HG03097 (cell line): ENCODE measurements around the gene TYW1B.
"Not testable (repeated sequence)": the region's sequence is repeated elsewhere in the genome, so short reads cannot be mapped to it uniquely, and the experiment has no call there.

Experiments used
- ATAC-seq: cut with Tn5 transposase; IDR thresholded peaks from one replicate; pipeline ENCODE4 v1.9.1; 2021; ENCODE audit not compliant: unreplicated experiment, low FRiP score

The TYW1B gene

DNA sequence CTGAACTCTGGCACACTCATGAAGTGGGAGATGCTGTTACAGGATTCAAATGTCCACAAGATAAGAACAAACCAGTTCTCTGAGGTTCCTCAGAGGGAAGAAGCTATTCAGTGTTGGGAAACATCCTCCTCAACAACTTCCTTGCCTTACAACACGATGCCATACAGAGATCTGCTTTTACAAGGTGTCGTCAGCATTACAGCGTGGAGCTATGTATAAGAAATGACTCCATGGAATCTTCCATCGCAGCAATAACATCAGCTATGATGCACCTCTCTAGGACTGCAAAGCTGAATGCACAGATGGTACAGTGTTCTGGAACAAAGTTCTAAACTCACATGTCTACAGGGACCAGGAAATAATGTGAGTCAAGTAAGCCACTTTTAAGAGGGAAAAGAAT is 122.3 kb downstream of the TYW1B start:
- not testable (repeated sequence) for ATAC-seq

DNA sequence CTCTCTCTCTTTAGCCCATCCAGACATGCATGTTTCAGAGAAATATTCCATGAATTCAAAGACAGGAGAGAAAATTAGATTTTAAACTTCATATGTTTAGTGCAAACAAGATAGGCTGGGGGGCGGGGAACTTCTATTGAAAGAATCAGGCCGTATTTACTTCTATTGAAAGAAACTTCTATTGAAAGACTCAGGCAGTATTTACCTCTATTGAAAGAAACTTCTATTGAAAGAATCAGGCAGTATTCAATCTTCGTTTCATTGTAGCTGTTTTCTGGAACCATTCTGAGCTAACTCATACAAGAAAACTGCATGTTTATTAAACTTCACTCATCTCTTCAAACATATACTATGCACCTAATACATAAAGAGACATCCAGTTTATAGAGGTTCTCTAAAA is 123.1 kb downstream of the TYW1B start:
- ATAC-seq: no peak

- ATAC-seq: not testable (repeated sequence)
Measured at GRCh38 chr7:72700548-72700947, 127.5 kb downstream of the TYW1B start.

DNA sequence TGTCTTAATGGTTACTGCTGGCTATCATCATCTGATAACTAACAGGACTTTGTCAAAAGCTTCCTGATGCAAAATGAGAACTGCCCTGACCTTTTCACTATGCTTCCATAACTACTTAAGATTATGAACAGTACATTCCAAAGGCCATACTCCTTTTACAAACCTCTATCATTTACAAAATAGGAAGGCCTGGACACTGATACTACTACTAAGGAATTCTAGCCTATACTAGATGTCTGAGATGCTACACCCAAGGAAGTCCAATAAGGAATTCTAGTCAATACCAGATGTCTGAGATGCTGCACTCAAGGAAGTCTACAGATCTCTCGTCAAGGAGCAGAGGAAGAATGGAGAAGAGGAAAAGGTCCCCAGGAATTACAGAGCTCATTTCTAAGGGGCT is 130.9 kb downstream of the TYW1B start:
- not testable (repeated sequence) for ATAC-seq

DNA sequence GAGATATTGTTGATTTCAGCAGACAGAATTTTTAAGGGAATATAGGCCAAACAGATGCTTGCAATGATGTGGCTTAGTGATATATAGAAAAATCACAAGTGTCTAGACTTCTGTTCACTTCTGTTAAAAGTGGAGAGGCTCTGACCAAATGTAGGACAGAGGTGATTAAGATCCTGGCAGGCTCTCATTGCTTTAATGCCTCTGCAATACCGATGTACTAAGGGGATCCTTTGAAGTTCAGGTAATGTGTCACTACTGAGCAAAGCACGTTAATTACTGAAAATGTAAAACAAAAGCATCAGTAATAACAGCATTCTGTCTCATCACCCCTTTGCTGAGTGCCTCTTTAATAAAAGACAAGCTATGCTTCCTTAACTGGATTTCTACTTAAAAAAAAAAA is 131.4 kb downstream of the TYW1B start:
- not testable (repeated sequence) for ATAC-seq

- ATAC-seq: not testable (repeated sequence)
Measured at GRCh38 chr7:72695482-72695881, 132.5 kb downstream of the TYW1B start.

GRCh38 chr7:72691442-72691841 is 136.6 kb downstream of the TYW1B start:
- not testable (repeated sequence) for ATAC-seq

DNA sequence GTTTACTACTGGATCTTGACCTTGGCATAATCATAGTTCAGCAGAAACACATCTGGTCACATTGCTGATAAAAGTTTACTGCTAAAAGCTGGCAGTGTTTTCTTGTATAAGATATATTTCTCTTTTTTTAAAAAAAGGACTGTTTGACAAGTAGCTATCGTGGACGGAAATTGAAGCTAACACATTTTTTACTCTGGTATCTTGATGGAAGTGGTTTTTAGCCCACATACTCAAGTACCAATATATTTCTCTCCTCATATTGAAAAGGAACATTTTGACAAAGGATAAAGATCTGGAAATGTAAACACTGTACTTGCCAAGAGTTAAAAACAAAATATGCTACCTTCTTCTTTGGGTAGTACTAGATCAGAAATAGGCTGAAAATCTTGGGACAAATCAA is 137.8 kb downstream of the TYW1B start:
- ATAC-seq: not testable (repeated sequence)

DNA sequence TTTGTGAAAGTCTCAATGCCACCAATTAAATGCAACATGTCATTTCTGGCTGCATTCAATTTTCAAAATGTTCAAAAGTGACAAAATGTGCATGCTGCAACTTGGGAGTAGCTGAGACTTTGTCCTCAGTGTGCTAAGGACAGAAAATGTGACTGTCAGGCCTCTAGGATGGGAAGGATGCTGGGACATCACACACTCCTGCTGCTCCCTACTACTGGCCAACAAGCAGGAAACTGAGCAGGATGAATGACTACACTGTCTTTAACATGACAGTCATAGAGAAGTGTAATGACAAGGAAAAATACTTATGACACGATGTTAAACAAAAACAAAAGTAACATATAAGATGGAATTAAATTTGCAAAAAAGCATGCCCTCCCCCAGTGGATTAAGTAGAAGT is 138.7 kb downstream of the TYW1B start:
- ATAC-seq: not testable (repeated sequence)

DNA sequence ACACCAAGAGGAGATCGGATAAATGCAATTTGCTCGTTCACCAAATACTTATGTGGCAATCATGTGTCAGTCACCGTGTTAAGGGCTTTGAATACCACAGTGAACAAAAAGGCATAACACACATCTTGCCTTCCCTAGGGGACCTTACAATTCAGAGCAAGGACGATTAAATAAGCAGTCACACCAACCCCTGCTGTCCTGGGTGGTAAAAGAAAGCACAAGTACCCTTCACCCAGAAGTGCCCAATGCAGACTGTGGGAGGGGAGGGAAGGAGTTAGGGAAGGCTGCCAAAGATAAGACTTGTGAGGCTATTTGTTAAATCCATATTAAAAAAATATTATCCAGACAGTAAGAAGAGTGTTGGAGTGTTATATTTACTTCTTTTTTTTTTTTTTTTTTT is 146.8 kb downstream of the TYW1B start:
- not testable (repeated sequence) for ATAC-seq

DNA sequence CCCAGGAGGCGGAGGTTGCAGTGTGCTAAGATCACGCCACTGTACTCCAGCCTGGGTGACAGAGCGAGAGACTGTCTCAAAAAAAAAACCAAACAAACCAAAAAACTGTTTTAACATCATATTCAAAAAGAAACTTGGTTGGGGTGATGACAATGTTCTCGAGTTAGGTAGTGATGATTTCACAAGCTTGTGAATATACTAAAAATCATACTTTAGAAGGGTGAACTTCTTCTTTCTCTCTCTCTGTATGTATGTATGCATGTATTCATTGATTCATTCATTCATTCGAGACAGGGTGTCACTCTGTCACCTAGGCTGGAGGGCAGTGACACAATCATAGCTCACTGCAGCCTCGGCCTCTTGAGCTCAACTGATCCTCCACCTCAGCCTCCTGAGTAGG is 151.1 kb downstream of the TYW1B start:
- not testable (repeated sequence) for ATAC-seq

DNA sequence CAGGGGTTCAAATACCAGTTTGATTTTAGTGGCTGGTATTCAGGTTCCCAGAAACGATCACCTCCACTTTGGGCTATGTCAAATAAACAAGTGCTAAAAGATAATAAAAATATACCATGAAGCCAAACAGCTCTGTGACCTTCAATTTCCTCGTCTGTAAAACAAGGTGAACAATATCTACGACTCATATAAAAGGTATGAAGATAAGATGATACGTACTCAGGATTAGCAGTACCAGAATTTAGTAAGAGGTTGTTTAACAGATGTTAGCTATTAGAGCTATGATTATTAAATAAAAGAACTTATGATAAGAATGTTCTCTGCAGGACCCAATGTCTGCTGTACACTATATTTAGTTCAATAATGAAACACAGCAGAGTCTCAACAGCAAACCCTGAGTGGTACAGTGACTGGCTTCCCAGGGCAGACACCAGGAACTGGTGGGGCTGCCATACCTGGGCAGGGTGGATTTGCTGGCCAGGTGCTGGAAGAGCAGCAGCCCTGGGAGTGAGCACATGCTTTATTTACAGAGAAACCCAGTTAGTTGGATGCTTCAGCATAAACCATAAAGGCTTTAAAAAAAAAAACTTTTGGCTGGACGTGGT is 151.8 kb downstream of the TYW1B start:
- ATAC-seq: not testable (repeated sequence)

DNA sequence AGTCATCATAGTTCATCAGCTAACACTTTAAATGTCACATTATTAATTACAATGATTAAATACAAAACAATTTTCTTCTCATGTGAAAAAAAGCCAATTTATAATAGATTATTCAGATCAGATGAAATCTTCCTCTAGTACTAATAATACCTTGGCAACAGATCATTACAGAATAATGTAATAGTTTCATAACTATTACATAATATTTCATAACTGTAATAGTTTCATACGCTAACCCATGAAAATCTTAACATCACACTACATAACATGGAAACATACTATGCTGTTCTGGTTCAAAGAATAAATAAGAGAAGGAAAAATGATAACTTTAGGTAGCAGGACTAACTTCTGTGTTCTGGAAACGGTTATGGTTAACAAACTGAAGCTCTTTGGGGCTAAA is 152.3 kb downstream of the TYW1B start:
- ATAC-seq: not testable (repeated sequence)

GRCh38 chr7:72674394-72674793 is 153.6 kb downstream of the TYW1B start:
- no peak for ATAC-seq

- not testable (repeated sequence) for ATAC-seq
Measured at GRCh38 chr7:72670850-72671249, 157.2 kb downstream of the TYW1B start.

DNA sequence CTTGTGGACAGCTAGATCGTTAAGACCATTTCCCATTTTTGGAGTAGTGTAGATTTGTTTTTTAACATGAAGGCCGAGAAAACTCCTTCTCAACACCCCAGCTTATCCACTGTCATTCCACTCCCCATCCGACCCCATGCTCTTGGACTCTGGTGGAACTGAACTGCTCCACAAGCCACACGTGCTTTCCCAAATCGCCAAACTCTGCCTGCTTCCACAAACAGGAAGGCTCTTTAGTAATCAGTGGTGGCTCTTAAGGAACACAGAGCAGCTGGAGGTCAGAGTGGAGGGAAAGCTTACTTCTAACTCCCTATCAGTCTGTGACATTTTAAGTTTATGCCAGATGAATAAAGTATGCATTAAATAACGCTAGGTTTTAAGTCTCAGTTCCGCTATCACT is 159.6 kb downstream of the TYW1B start:
- not testable (repeated sequence) for ATAC-seq

DNA sequence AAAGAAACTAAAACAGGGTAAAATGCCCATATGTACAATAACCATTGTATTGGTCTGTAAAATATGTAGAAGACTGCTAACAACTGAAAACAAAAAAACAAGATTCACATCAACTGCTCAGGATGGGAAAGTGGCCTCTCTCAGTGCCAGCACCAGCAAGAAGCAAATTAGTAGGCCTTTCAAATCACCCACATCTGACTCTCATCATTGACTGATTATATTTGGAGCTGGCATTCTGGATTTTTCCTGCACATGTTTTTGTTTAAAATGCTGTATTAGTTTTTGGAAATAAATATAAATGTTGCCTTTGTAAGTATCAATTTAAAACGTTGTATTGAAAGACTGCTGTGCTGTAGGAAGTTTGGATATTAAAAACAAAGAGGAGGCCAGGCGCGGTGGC is 161.0 kb downstream of the TYW1B start:
- ATAC-seq: not testable (repeated sequence)

DNA sequence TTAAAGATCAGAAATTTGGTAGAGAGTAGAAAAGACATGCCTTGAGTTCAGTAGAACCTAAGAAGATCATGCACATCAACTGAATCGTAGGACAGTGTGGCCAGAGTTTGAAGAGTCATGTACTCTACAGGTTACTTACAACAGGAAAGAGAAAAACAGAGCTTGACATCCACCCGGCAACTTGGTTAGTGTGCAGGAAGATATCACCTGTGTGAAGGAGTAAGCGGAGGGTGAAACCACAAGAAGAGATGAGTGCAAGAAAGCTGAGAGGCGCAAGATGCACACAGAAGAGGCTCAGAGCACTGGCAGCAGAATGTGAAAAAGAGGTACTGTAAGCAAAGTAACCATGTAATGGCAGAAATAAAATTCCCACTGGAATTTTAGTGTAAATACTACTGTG is 179.4 kb downstream of the TYW1B start:
- ATAC-seq: not testable (repeated sequence)

- ATAC-seq: not testable (repeated sequence)
Measured at GRCh38 chr7:72643708-72644107, 184.3 kb downstream of the TYW1B start.

GRCh38 chr7:72641485-72642248 is 186.3 kb downstream of the TYW1B start:
- not testable (repeated sequence) for ATAC-seq

GRCh38 chr7:72640740-72641139 is 187.3 kb downstream of the TYW1B start:
- ATAC-seq: not testable (repeated sequence)

- not testable (repeated sequence) for ATAC-seq
Measured at GRCh38 chr7:72635273-72635908, 192.6 kb downstream of the TYW1B start.
